Activated T-cell treated with anti-CD3 and anti-CD28 coated beads, Interleukin-2, amount 50 U/mL, for 72 hours (primary cell): ENCODE results near the gene KLK1. TPM values are rescaled to one million over a fixed set of nuclear protein-coding genes. Genes with fewer than 3 reads are reported as not detected.

Experiments used
- ATAC-seq, 2 donors: fragments of 150-1000 bp; cut with Tn5 transposase; replicated peaks in 1 of 2; 2 replicates each; pipeline ENCODE4 v1.10.0; 2021; ENCODE audit warnings: moderate library complexity in 2 of 2, mild to moderate bottlenecking in 1 of 2
- DNase-seq, 2 donors: peaks; one replicate each; pipeline ENCODE4 v3.0.0; 2021 to 2022; ENCODE audit warnings: mixed read lengths in 1 of 2
- H3K27ac Mint-ChIP-seq: one replicate; pipeline ENCODE4 v1.8.0; 2022; ENCODE audit warnings: mild to moderate bottlenecking, moderate library complexity, mixed read lengths
- H3K27me3 Mint-ChIP-seq: one replicate; pipeline ENCODE4 v1.8.0; 2022; ENCODE audit warnings: low read depth, mixed read lengths
- H3K36me3 Mint-ChIP-seq, 2 donors: one replicate each; pipeline ENCODE4 v1.8.0; 2022; ENCODE audit warnings: mixed read lengths in 2 of 2, mild to moderate bottlenecking in 1 of 2; ENCODE audit not compliant: insufficient read depth in 2 of 2
- H3K4me1 Mint-ChIP-seq: one replicate; pipeline ENCODE4 v1.8.0; 2022; ENCODE audit warnings: low read depth, mixed read lengths
- H3K4me3 Mint-ChIP-seq, 2 donors: one replicate each; pipeline ENCODE4 v1.8.0; 2022; ENCODE audit warnings: mild to moderate bottlenecking in 2 of 2, mixed read lengths in 2 of 2, moderate library complexity in 2 of 2
- H3K9me3 Mint-ChIP-seq, 2 donors: one replicate each; pipeline ENCODE4 v1.8.0; 2022; ENCODE audit warnings: mixed read lengths in 2 of 2
- total RNA-seq, 2 donors: library from RNA; stranded (reverse); gene quantifications; one replicate each; pipeline ENCODE4 v1.2.3, GENCODE V29; 2022

Gene KLK1
- total RNA-seq, result 1 to 10 TPM; 1.7 to 2.3 TPM

DNA sequence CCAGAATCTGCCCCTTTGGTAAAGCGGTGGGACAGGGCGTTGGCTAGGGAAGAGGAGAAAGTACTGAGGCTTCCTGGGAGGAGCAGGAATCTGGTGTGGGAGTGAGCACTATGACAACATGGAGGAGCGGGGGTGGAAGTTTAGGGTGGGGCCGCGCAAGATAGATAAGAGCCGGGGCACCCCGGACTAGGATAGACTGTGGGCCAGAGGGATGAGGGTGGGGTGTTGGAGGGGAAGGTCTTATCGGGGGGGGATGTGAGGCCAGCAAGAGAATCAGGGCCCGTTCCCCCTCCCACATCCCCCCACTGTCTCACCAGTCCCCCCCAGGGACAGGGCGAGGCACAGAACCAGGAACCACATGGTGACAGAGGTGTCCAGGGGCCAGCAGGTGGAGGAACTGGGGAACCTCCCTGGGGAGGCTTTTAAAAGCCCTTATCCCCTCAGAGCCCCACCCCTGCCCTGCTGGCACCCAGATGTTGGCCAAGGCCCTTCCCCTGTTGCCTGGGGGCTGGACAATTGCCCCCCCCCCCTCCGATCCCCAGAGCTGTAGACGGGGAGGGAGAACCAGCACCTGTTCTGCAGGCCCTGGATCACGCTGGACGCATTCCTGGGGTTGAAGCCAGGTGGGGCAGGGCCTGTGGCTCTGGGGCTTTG, at the start of gene KLK1:
KLK1 (minus strand) TSS at position 399 of the 654 bp plus-strand sequence; CDS start at position 360, 39 bp downstream.
- ATAC-seq, result no peak
- Mint-ChIP-seq H3K9me3 (no peaks in the 10 kb centered on the region), H3K27me3 (peaks cover 72% of the 10 kb centered on the region), H3K36me3 (no peaks in the 10 kb centered on the region), H3K4me1 (peaks cover 21% of the 10 kb centered on the region), H3K4me3 (no peak within 1 kb of the TSS), H3K27ac (no peak within 1 kb of the TSS)
- DNase-seq, result no peak

DNA sequence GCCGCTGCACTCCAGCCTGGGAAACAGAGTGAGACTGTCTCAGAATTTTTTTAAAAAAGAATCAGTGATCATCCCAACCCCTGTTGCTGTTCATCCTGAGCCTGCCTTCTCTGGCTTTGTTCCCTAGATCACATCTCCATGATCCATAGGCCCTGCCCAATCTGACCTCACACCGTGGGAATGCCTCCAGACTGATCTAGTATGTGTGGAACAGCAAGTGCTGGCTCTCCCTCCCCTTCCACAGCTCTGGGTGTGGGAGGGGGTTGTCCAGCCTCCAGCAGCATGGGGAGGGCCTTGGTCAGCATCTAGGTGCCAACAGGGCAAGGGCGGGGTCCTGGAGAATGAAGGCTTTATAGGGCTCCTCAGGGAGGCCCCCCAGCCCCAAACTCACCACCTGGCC, 49.5 kb upstream of the KLK1 start, which contains the start of gene KLK2:
KLK2 (plus strand) TSS at position 384 of the 400 bp plus-strand sequence. CDS start 35 bp downstream, outside the sequence.
- no peaks in the 10 kb centered on the region for H3K9me3 Mint-ChIP-seq
- ATAC-seq (no peak), DNase-seq (no peak)
- peaks cover 28% of the 10 kb centered on the region for H3K27me3 Mint-ChIP-seq
- no peaks in the 10 kb centered on the region for H3K36me3 Mint-ChIP-seq
- H3K27ac Mint-ChIP-seq, result no peak within 1 kb of the TSS
- H3K4me3 Mint-ChIP-seq, result no peak within 1 kb of the TSS
- no peaks in the 10 kb centered on the region for H3K4me1 Mint-ChIP-seq

DNA sequence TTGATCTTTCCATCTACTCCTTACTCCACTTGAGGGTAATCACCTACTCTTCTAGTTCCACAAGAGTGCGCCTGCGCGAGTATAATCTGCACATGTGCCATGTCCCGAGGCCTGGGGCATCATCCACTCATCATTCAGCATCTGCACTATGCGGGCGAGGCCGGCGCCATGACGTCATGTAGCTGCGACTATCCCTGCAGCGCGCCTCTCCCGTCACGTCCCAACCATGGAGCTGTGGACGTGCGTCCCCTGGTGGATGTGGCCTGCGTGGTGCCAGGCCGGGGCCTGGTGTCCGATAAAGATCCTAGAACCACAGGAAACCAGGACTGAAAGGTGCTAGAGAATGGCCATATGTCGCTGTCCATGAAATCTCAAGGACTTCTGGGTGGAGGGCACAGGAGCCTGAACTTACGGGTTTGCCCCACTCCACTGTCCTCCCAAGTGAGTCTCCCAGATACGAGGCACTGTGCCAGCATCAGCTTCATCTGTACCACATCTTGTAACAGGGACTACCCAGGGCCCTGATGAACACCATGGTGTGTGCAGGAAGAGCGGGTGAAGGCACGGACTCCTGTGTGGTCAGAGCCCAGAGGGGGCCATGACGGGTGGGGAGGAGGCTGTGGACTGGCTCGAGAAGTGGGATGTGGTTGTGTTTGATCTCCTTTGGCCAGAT, 47.0 kb upstream of the KLK1 start:
- H3K27ac Mint-ChIP-seq, result no peak overlapping the region
- peaks cover 53% of the 10 kb centered on the region for H3K27me3 Mint-ChIP-seq
- ATAC-seq (peak; percentile 52 to 69), DNase-seq (peak; percentile 14 to 32)
- H3K9me3 Mint-ChIP-seq, result no peaks in the 10 kb centered on the region
- no peaks in the 10 kb centered on the region for H3K36me3 Mint-ChIP-seq
- no peaks in the 10 kb centered on the region for H3K4me1 Mint-ChIP-seq
- H3K4me3 Mint-ChIP-seq, result no peak overlapping the region

DNA sequence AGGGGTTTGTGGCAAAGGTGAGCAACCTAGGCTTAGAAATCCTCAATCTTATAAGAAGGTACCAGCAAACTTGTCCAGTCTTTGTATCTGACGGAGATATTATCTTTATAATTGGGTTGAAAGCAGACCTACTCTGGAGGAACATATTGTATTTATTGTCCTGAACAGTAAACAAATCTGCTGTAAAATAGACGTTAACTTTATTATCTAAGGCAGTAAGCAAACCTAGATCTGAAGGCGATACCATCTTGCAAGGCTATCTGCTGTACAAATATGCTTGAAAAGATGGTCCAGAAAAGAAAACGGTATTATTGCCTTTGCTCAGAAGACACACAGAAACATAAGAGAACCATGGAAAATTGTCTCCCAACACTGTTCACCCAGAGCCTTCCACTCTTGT, 45.9 kb upstream of the KLK1 start:
- no peaks in the 10 kb centered on the region for H3K36me3 Mint-ChIP-seq

DNA sequence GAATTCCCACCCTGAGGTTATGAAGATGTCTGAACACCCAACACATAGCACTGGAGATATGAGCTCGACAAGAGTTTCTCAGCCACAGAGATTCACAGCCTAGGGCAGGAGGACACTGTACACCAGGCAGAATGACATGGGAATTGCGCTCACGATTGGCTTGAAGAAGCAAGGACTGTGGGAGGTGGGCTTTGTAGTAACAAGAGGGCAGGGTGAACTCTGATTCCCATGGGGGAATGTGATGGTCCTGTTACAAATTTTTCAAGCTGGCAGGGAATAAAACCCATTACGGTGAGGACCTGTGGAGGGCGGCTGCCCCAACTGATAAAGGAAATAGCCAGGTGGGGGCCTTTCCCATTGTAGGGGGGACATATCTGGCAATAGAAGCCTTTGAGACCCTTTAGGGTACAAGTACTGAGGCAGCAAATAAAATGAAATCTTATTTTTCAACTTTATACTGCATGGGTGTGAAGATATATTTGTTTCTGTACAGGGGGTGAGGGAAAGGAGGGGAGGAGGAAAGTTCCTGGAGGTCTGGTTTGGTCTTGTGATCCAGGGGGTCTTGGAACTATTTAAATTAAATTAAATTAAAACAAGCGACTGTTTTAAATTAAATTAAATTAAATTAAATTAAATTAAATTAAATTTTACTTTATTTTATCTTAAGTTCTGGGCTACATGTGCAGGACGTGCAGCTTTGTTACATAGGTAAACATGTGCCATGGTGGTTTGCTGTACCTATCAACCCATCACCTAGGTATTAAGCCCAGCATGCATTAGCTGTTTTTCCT, 38.1 kb upstream of the KLK1 start:
- no peak for ATAC-seq
- Mint-ChIP-seq H3K27me3 (peaks cover 71% of the 10 kb centered on the region), H3K9me3 (no peaks in the 10 kb centered on the region), H3K4me3 (no peak overlapping the region), H3K4me1 (no peaks in the 10 kb centered on the region), H3K36me3 (no peaks in the 10 kb centered on the region), H3K27ac (no peak overlapping the region)
- DNase-seq, result no peak

More for the DNA sequence above, 45.9 kb upstream of the KLK1 start:
- DNase-seq (no peak), ATAC-seq (no peak)
- peaks cover 62% of the 10 kb centered on the region for H3K27me3 Mint-ChIP-seq
- no peak overlapping the region for H3K27ac Mint-ChIP-seq
- H3K4me3 Mint-ChIP-seq, result no peak overlapping the region
- H3K9me3 Mint-ChIP-seq, result no peaks in the 10 kb centered on the region
- no peaks in the 10 kb centered on the region for H3K4me1 Mint-ChIP-seq

DNA sequence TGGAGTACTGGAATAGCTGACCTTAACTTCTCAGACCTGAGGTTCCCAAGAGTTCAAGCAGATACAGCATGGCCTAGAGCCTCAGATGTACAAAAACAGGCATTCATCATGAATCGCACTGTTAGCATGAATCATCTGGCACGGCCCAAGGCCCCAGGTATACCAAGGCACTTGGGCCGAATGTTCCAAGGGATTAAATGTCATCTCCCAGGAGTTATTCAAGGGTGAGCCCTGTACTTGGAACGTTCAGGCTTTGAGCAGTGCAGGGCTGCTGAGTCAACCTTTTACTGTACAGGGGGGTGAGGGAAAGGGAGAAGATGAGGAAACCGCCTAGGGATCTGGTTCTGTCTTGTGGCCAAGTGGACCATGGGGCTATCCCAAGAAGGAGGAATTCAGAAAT, 37.4 kb upstream of the KLK1 start:
- Mint-ChIP-seq H3K4me1 (no peaks in the 10 kb centered on the region), H3K4me3 (no peak overlapping the region), H3K27me3 (peaks cover 71% of the 10 kb centered on the region), H3K27ac (no peak overlapping the region), H3K9me3 (no peaks in the 10 kb centered on the region), H3K36me3 (no peaks in the 10 kb centered on the region)
- DNase-seq (no peak), ATAC-seq (no peak)

DNA sequence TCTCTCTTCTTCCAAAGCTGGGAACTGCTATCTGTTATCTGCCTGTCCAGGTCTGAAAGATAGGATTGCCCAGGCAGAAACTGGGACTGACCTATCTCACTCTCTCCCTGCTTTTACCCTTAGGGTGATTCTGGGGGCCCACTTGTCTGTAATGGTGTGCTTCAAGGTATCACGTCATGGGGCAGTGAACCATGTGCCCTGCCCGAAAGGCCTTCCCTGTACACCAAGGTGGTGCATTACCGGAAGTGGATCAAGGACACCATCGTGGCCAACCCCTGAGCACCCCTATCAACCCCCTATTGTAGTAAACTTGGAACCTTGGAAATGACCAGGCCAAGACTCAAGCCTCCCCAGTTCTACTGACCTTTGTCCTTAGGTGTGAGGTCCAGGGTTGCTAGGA, 36.3 kb upstream of the KLK1 start:
- H3K4me3 Mint-ChIP-seq, result no peak overlapping the region
- no peaks in the 10 kb centered on the region for H3K9me3 Mint-ChIP-seq
- no peaks in the 10 kb centered on the region for H3K4me1 Mint-ChIP-seq
- no peaks in the 10 kb centered on the region for H3K36me3 Mint-ChIP-seq
- H3K27me3 Mint-ChIP-seq, result peaks cover 71% of the 10 kb centered on the region
- no peak overlapping the region for H3K27ac Mint-ChIP-seq
- DNase-seq, result no peak
- ATAC-seq, result no peak

DNA sequence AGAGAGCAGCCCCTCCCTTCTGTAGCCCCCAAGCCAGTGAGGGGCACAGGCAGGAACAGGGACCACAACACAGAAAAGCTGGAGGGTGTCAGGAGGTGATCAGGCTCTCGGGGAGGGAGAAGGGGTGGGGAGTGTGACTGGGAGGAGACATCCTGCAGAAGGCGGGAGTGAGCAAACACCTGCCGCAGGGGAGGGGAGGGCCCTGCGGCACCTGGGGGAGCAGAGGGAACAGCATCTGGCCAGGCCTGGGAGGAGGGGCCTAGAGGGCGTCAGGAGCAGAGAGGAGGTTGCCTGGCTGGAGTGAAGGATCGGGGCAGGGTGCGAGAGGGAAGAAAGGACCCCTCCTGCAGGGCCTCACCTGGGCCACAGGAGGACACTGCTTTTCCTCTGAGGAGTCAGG, 35.3 kb upstream of the KLK1 start:
- no peaks in the 10 kb centered on the region for H3K36me3 Mint-ChIP-seq
- peaks cover 76% of the 10 kb centered on the region for H3K27me3 Mint-ChIP-seq
- ATAC-seq, result no peak
- no peak overlapping the region for H3K4me3 Mint-ChIP-seq
- no peaks in the 10 kb centered on the region for H3K9me3 Mint-ChIP-seq
- no peak overlapping the region for H3K27ac Mint-ChIP-seq
- DNase-seq, result no peak
- H3K4me1 Mint-ChIP-seq, result no peaks in the 10 kb centered on the region

DNA sequence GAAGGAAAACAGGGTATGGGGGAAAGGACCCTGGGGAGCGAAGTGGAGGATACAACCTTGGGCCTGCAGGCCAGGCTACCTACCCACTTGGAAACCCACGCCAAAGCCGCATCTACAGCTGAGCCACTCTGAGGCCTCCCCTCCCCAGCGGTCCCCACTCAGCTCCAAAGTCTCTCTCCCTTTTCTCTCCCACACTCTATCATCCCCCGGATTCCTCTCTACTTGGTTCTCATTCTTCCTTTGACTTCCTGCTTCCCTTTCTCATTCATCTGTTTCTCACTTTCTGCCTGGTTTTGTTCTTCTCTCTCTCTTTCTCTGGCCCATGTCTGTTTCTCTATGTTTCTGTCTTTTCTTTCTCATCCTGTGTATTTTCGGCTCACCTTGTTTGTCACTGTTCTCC, 33.8 kb upstream of the KLK1 start:
- no peaks in the 10 kb centered on the region for H3K9me3 Mint-ChIP-seq
- peaks cover 72% of the 10 kb centered on the region for H3K27me3 Mint-ChIP-seq

DNA sequence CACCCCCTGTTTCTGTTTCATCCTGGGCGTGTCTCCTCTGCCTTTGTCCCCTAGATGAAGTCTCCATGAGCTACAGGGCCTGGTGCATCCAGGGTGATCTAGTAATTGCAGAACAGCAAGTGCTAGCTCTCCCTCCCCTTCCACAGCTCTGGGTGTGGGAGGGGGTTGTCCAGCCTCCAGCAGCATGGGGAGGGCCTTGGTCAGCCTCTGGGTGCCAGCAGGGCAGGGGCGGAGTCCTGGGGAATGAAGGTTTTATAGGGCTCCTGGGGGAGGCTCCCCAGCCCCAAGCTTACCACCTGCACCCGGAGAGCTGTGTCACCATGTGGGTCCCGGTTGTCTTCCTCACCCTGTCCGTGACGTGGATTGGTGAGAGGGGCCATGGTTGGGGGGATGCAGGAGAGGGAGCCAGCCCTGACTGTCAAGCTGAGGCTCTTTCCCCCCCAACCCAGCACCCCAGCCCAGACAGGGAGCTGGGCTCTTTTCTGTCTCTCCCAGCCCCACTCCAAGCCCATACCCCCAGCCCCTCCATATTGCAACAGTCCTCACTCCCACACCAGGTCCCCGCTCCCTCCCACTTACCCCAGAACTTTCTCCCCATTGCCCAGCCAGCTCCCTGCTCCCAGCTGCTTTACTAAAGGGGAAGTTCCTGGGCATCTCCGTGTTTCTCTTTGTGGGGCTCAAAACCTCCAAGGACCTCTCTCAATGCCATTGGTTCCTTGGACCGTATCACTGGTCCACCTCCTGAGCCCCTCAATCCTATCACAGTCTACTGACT, 31.2 kb upstream of the KLK1 start, which contains the start of gene KLK3:
KLK3 (plus strand) TSS at position 280 of the 775 bp plus-strand sequence; CDS start at position 321, 41 bp downstream.
- Mint-ChIP-seq H3K36me3 (no peaks in the 10 kb centered on the region), H3K27me3 (peaks cover 61% of the 10 kb centered on the region), H3K27ac (no peak within 1 kb of the TSS), H3K4me3 (no peak within 1 kb of the TSS), H3K9me3 (no peaks in the 10 kb centered on the region), H3K4me1 (no peaks in the 10 kb centered on the region)
- DNase-seq (no peak), ATAC-seq (no peak)

More for the DNA sequence above, 33.8 kb upstream of the KLK1 start:
- H3K27ac Mint-ChIP-seq, result no peak overlapping the region
- DNase-seq (no peak), ATAC-seq (no peak)
- H3K4me3 Mint-ChIP-seq, result no peak overlapping the region
- H3K36me3 Mint-ChIP-seq, result no peaks in the 10 kb centered on the region
- H3K4me1 Mint-ChIP-seq, result no peaks in the 10 kb centered on the region

DNA sequence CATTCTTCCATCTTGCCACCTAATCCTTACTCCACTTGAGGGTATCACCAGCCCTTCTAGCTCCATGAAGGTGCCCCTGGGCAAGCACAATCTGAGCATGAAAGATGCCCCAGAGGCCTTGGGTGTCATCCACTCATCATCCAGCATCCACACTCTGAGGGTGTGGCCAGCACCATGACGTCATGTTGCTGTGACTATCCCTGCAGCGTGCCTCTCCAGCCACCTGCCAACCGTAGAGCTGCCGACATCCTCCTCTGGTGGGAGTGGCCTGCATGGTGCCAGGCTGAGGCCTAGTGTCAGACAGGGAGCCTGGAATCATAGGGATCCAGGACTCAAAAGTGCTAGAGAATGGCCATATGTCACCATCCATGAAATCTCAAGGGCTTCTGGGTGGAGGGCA, 28.0 kb upstream of the KLK1 start:
- Mint-ChIP-seq H3K36me3 (no peaks in the 10 kb centered on the region), H3K4me3 (no peak overlapping the region), H3K4me1 (no peaks in the 10 kb centered on the region), H3K27me3 (peaks cover 53% of the 10 kb centered on the region), H3K9me3 (no peaks in the 10 kb centered on the region), H3K27ac (no peak overlapping the region)
- DNase-seq (no peak), ATAC-seq (no peak)

DNA sequence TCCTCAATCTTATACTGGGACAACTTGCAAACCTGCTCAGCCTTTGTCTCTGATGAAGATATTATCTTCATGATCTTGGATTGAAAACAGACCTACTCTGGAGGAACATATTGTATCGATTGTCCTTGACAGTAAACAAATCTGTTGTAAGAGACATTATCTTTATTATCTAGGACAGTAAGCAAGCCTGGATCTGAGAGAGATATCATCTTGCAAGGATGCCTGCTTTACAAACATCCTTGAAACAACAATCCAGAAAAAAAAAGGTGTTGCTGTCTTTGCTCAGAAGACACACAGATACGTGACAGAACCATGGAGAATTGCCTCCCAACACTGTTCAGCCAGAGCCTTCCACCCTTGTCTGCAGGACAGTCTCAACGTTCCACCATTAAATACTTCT, 27.2 kb upstream of the KLK1 start:
- Mint-ChIP-seq H3K27me3 (peaks cover 45% of the 10 kb centered on the region), H3K4me3 (no peak overlapping the region), H3K4me1 (no peaks in the 10 kb centered on the region), H3K27ac (no peak overlapping the region), H3K9me3 (no peaks in the 10 kb centered on the region), H3K36me3 (no peaks in the 10 kb centered on the region)
- ATAC-seq (no peak), DNase-seq (no peak)
